Measurements from ENCODE around the gene SWAP70.

GRCh38 chr11:9769621-9770020 is 105.7 kb downstream of the SWAP70 start:
- TF ChIP-seq POLR2AphosphoS5 (IDR thresholded peaks at IDR 0.05) (no peak), CTCF (IDR thresholded peaks at IDR 0.05 in 8 of 11, conservative IDR thresholded peaks at IDR 0.05 in 3 of 11) (no peak), POLR2A (IDR thresholded peaks at IDR 0.05) (no peak)

Measured in spleen (tissue), 7 donors.